H9 (cell line): Measurements from ENCODE around the gene PPP1R27. TPM values are rescaled to one million over a fixed set of nuclear protein-coding genes. Genes with fewer than 3 reads are reported as not detected.

Source experiments
- DNase-seq: peaks from one replicate; pipeline ENCODE4 v3.0.0-alpha.2; 2017
- H2AFZ ChIP-seq: one replicate; pipeline ENCODE4 v1.6.1; 2013; ENCODE audit warnings: mild to moderate bottlenecking, low read length, control low read depth, moderate library complexity
- H2AK5ac ChIP-seq: 2 replicates; pipeline ENCODE4 v1.6.1; 2013; ENCODE audit warnings: low read length, control low read depth, mixed read lengths; ENCODE audit not compliant: insufficient read length
- H2BK120ac ChIP-seq: one replicate; pipeline ENCODE4 v1.6.1; 2013; ENCODE audit warnings: low read depth, mild to moderate bottlenecking, low read length, control low read depth, inconsistent platforms; ENCODE audit not compliant: poor library complexity, severe bottlenecking
- H2BK12ac ChIP-seq: 2 replicates; pipeline ENCODE4 v1.6.1; 2013; ENCODE audit warnings: low read length, control low read depth, mixed read lengths, low read depth; ENCODE audit not compliant: insufficient read length
- H2BK15ac ChIP-seq: 2 replicates; pipeline ENCODE4 v1.6.1; 2013; ENCODE audit warnings: low read depth, low read length, control low read depth
- H2BK20ac ChIP-seq: one replicate; pipeline ENCODE4 v1.6.1; 2013; ENCODE audit warnings: low read depth, mild to moderate bottlenecking, low read length, control low read depth, inconsistent platforms; ENCODE audit not compliant: poor library complexity, severe bottlenecking
- H2BK5ac ChIP-seq: 2 replicates; pipeline ENCODE4 v1.6.1; 2013; ENCODE audit warnings: low read length, control low read depth, mixed read lengths; ENCODE audit not compliant: insufficient read length
- H3K14ac ChIP-seq: 2 replicates; pipeline ENCODE4 v1.6.1; 2013; ENCODE audit warnings: low read length, control low read depth; ENCODE audit not compliant: insufficient read depth
- H3K18ac ChIP-seq: 2 replicates; pipeline ENCODE4 v1.6.1; 2013; ENCODE audit warnings: low read depth, mild to moderate bottlenecking, mixed read lengths, low read length, control low read depth; ENCODE audit not compliant: insufficient read length
- H3K23ac ChIP-seq: 2 replicates; pipeline ENCODE4 v1.6.1; 2013; ENCODE audit warnings: low read length, control low read depth, mixed read lengths, low read depth; ENCODE audit not compliant: insufficient read length
- H3K23me2 ChIP-seq: 2 replicates; pipeline ENCODE4 v1.6.1; 2013; ENCODE audit warnings: low read depth, mild to moderate bottlenecking, mixed read lengths, low read length, control low read depth; ENCODE audit not compliant: insufficient read length, poor library complexity, severe bottlenecking
- H3K27ac ChIP-seq: 2 replicates; pipeline ENCODE4 v1.5.1; 2013; ENCODE audit warnings: low read length, control low read depth, mixed read lengths, low read depth; ENCODE audit not compliant: insufficient read length
- H3K27me3 ChIP-seq: 2 replicates; pipeline ENCODE4 v1.6.1; 2013; ENCODE audit warnings: low read length, control low read depth, inconsistent platforms; ENCODE audit not compliant: insufficient read depth
- H3K4ac ChIP-seq: 2 replicates; pipeline ENCODE4 v1.6.1; 2013; ENCODE audit warnings: low read depth, mild to moderate bottlenecking, control low read depth, inconsistent platforms, low read length, moderate library complexity
- H3K4me1 ChIP-seq: 2 replicates; pipeline ENCODE4 v1.6.1; 2013; ENCODE audit warnings: low read length, control low read depth, inconsistent platforms; ENCODE audit not compliant: insufficient read depth
- H3K4me2 ChIP-seq: 2 replicates; pipeline ENCODE4 v1.6.1; 2013; ENCODE audit warnings: low read length, control low read depth, mixed read lengths; ENCODE audit not compliant: insufficient read length, insufficient read depth
- H3K56ac ChIP-seq: 2 replicates; pipeline ENCODE4 v1.6.1; 2013; ENCODE audit warnings: low read depth, mild to moderate bottlenecking, mixed read lengths, low read length, control low read depth; ENCODE audit not compliant: insufficient read length
- H3K79me1 ChIP-seq: 2 replicates; pipeline ENCODE4 v1.6.1; 2013; ENCODE audit warnings: low read depth, mild to moderate bottlenecking, moderate library complexity, low read length, control low read depth, inconsistent platforms; ENCODE audit not compliant: insufficient read depth, poor library complexity, severe bottlenecking
- H3K79me2 ChIP-seq: 2 replicates; pipeline ENCODE4 v1.6.1; 2013; ENCODE audit warnings: low read length, control low read depth, inconsistent platforms; ENCODE audit not compliant: insufficient read depth
- H3K9ac ChIP-seq: 2 replicates; pipeline ENCODE4 v1.6.1; 2013; ENCODE audit warnings: low read length, control low read depth, mixed read lengths; ENCODE audit not compliant: insufficient read length; ENCODE audit errors: extremely low read depth
- H3K9me3 ChIP-seq: one replicate; pipeline ENCODE4 v1.6.1; 2013; ENCODE audit warnings: low read depth, low read length, inconsistent platforms; ENCODE audit not compliant: control insufficient read depth
- H3T11ph ChIP-seq: one replicate; pipeline ENCODE4 v1.6.1; 2013; ENCODE audit warnings: mild to moderate bottlenecking, low read length, control low read depth, inconsistent platforms
- H4K20me1 ChIP-seq: one replicate; pipeline ENCODE4 v1.6.1; 2013; ENCODE audit not compliant: control insufficient read depth, insufficient read length, insufficient read depth
- H4K5ac ChIP-seq: 2 replicates; pipeline ENCODE4 v1.6.1; 2013; ENCODE audit warnings: low read depth, mild to moderate bottlenecking, mixed read lengths, low read length, control low read depth; ENCODE audit not compliant: insufficient read length
- H4K8ac ChIP-seq: replicated peaks from 2 replicates; pipeline ENCODE4 v1.6.1; 2013; ENCODE audit warnings: low read length, control low read depth, mixed read lengths, low read depth; ENCODE audit not compliant: insufficient read length
- H4K91ac ChIP-seq: 2 replicates; pipeline ENCODE4 v1.6.1; 2013; ENCODE audit warnings: low read depth, mild to moderate bottlenecking, moderate library complexity, mixed read lengths, low read length, control low read depth; ENCODE audit not compliant: insufficient read length
- H3K27ac Mint-ChIP-seq, 3 experiments: 2 replicates in 2 of 3; 3 replicates in 1 of 3; pipeline ENCODE4 v1.8.0; 2020 to 2021; ENCODE audit warnings: mixed read lengths in 3 of 3, mild to moderate bottlenecking in 1 of 3, moderate library complexity in 1 of 3
- H3K27me3 Mint-ChIP-seq: 2 replicates; pipeline ENCODE4 v1.8.0; 2021; ENCODE audit warnings: low read depth, mild to moderate bottlenecking, moderate library complexity, mixed read lengths
- H3K36me3 Mint-ChIP-seq, 3 experiments: 2 replicates in 2 of 3; 3 replicates in 1 of 3; pipeline ENCODE4 v1.8.0; 2020 to 2021; ENCODE audit warnings: low read depth in 3 of 3, mixed read lengths in 3 of 3; ENCODE audit not compliant: insufficient read depth in 1 of 3
- H3K4me1 Mint-ChIP-seq, 2 experiments: 2 replicates each; pipeline ENCODE4 v1.8.0; 2020; ENCODE audit warnings: mixed read lengths in 2 of 2
- H3K4me3 Mint-ChIP-seq, 2 experiments: 2 replicates in 1 of 2; 3 replicates in 1 of 2; pipeline ENCODE4 v1.8.0; 2020 to 2021; ENCODE audit warnings: mild to moderate bottlenecking in 2 of 2, mixed read lengths in 2 of 2, moderate library complexity in 1 of 2
- H3K9me3 Mint-ChIP-seq, 2 experiments: 2 replicates in 1 of 2; 3 replicates in 1 of 2; pipeline ENCODE4 v1.8.0; 2020; ENCODE audit warnings: mild to moderate bottlenecking in 2 of 2, mixed read lengths in 2 of 2, moderate library complexity in 1 of 2
- WGBS: extraction: QIAGEN DNeasy Blood & Tissue Kit; methylation state at CpG from one replicate; pipeline ENCODE4 v1.1.7; 2013; ENCODE audit warnings: missing lambda C conversion rate, low lambda C conversion rate, mixed read lengths; ENCODE audit not compliant: insufficient read length; ENCODE audit errors: extremely low coverage; 5-methylcytosine and 5-hydroxymethylcytosine counted together
- total RNA-seq: library from RNA; stranded (reverse); gene quantifications from 2 replicates; pipeline ENCODE4 v1.2.1, GENCODE V29; 2021
- TF ChIP-seq, protein P1 (sequence below): fragments of 200-600 bp; sonication (generic); conservative IDR thresholded peaks from 3 replicates; pipeline ENCODE4 v1.8.0; 2021; ENCODE audit warnings: antibody characterized with exemption, mild to moderate bottlenecking

The PPP1R27 gene
- total RNA-seq, 1 experiment from 2014 or later: 0.22 TPM

- no peak overlapping the region for H3T11ph ChIP-seq
- no peak overlapping the region for H2BK12ac ChIP-seq
- no peaks in the 10 kb centered on the region for H3K9me3 ChIP-seq
- no peak overlapping the region for H3K27ac ChIP-seq
- TF ChIP-seq, protein P1, sequence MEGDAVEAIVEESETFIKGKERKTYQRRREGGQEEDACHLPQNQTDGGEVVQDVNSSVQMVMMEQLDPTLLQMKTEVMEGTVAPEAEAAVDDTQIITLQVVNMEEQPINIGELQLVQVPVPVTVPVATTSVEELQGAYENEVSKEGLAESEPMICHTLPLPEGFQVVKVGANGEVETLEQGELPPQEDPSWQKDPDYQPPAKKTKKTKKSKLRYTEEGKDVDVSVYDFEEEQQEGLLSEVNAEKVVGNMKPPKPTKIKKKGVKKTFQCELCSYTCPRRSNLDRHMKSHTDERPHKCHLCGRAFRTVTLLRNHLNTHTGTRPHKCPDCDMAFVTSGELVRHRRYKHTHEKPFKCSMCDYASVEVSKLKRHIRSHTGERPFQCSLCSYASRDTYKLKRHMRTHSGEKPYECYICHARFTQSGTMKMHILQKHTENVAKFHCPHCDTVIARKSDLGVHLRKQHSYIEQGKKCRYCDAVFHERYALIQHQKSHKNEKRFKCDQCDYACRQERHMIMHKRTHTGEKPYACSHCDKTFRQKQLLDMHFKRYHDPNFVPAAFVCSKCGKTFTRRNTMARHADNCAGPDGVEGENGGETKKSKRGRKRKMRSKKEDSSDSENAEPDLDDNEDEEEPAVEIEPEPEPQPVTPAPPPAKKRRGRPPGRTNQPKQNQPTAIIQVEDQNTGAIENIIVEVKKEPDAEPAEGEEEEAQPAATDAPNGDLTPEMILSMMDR: no peak
- H4K8ac ChIP-seq: no peak overlapping the region
- H3K27me3 ChIP-seq: peaks cover 32% of the 10 kb centered on the region
- H3K14ac ChIP-seq: no peak overlapping the region
- no peak overlapping the region for H3K56ac ChIP-seq
- H3K4me1 Mint-ChIP-seq: peaks cover 0 to 6% of the 10 kb centered on the region in 2 experiments; a peak in 1 of 4 replicates
- H4K5ac ChIP-seq: no peak overlapping the region
- H3K79me2 ChIP-seq: no peaks in the 10 kb centered on the region
- H2BK15ac ChIP-seq: no peak overlapping the region
- no peak overlapping the region for H2BK20ac ChIP-seq
- no CpG with 5 or more reads among the region's 18 CpGs for WGBS
- H3K9me3 Mint-ChIP-seq: peaks cover 0 to 4% of the 10 kb centered on the region in 2 experiments; a peak in 4 of 5 replicates
- H3K9ac ChIP-seq: no peak overlapping the region
- H3K4me2 ChIP-seq: no peak overlapping the region
- no peaks in the 10 kb centered on the region for H4K20me1 ChIP-seq
- DNase-seq: no peak
- no peak overlapping the region for H2BK120ac ChIP-seq
- H3K4ac ChIP-seq: no peak overlapping the region
- peaks cover 6% of the 10 kb centered on the region for H3K23me2 ChIP-seq
- H3K79me1 ChIP-seq: no peaks in the 10 kb centered on the region
- no peak overlapping the region for H3K4me3 Mint-ChIP-seq
- H2AFZ ChIP-seq: no peak overlapping the region
- H3K18ac ChIP-seq: no peak overlapping the region
- no peak overlapping the region for H3K27ac Mint-ChIP-seq
- H3K4me1 ChIP-seq: no peaks in the 10 kb centered on the region
- H2BK5ac ChIP-seq: no peak overlapping the region
- no peaks in the 10 kb centered on the region for H3K36me3 Mint-ChIP-seq
- peaks cover 81% of the 10 kb centered on the region for H3K27me3 Mint-ChIP-seq
- H2AK5ac ChIP-seq: no peak overlapping the region
- H4K91ac ChIP-seq: no peak overlapping the region
- no peak overlapping the region for H3K23ac ChIP-seq
Observed at GRCh38 chr17:81805707-81806460, 29.0 kb downstream of the PPP1R27 start.
